ENCODE data around the gene LGR6. TPM values are rescaled to one million over a fixed set of nuclear protein-coding genes. Genes with fewer than 3 reads are reported as not detected.
"Not testable (repeated sequence)": the region's sequence is repeated elsewhere in the genome, so short reads cannot be mapped to it uniquely, and the experiment has no call there.

The LGR6 gene
- total RNA-seq, 3 donors from 2014 or later: 2.6 to 11.3 TPM; not detected in 1

DNA sequence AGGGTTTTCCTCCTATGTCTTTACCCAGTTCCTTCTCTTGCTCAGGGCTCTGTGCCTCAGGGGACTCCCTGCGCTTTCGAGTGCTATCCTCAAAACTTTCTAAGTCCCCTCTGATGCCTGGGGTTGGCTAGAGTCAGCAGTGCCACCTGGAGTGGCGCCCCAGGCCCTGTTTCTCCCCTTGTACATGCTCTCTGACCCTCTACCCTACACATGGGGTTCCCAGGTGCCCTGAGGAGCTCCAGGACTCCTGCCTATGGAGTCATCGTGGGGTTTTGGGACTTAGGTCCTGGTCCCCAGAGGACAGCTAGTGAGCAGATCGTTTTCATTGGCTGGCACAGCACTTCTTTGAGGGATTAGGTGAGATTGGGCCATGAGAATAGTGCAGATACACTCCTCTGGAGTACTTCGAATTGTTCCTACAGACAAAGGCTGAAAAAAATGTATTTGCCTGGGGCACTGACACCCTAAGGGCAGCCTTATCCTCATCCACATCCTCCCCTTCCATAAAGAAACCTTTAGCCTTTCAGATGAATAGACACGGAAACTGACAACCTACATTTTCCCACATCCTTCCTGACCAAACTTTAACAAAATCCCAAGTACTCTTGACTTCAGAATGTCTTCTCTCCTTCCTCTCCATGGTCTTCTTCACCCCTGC lies 41.5 kb downstream of the LGR6 start:
- no peak for DNase-seq (ENCODE audit: low spot score in 2 of 2)
- TF ChIP-seq POLR2A (IDR thresholded peaks at IDR 0.05): no peak
- TF ChIP-seq, protein P1, sequence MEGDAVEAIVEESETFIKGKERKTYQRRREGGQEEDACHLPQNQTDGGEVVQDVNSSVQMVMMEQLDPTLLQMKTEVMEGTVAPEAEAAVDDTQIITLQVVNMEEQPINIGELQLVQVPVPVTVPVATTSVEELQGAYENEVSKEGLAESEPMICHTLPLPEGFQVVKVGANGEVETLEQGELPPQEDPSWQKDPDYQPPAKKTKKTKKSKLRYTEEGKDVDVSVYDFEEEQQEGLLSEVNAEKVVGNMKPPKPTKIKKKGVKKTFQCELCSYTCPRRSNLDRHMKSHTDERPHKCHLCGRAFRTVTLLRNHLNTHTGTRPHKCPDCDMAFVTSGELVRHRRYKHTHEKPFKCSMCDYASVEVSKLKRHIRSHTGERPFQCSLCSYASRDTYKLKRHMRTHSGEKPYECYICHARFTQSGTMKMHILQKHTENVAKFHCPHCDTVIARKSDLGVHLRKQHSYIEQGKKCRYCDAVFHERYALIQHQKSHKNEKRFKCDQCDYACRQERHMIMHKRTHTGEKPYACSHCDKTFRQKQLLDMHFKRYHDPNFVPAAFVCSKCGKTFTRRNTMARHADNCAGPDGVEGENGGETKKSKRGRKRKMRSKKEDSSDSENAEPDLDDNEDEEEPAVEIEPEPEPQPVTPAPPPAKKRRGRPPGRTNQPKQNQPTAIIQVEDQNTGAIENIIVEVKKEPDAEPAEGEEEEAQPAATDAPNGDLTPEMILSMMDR (IDR thresholded peaks at IDR 0.05): no peak
- no peak for TF ChIP-seq POLR2AphosphoS5 (IDR thresholded peaks at IDR 0.05)
- Histone ChIP-seq H3K4me1 (no peaks in the 10 kb centered on the region), H3K4me3 (no peak overlapping the region), H3K36me3 (no peaks in the 10 kb centered on the region), H3K27ac (no peak overlapping the region), H3K9me3 (no peaks in the 10 kb centered on the region), H3K27me3 (no peaks in the 10 kb centered on the region)
- intact Hi-C loops (cut with DNase I; ENCODE audit: low total_unique reads): no loop called here

- H3K36me3 ChIP-seq: no peaks in the 10 kb centered on the region
- H3K4me3 ChIP-seq: no peak overlapping the region
- no peaks in the 10 kb centered on the region for H3K9me3 ChIP-seq
- TF ChIP-seq, protein P1 (IDR thresholded peaks at IDR 0.05): peak; percentile 56 to 71 (median 66)
- no peak for TF ChIP-seq POLR2A (IDR thresholded peaks at IDR 0.05)
- intact Hi-C loops (cut with DNase I; ENCODE audit: low total_unique reads): no loop called here
- no peaks in the 10 kb centered on the region for H3K27me3 ChIP-seq
- DNase-seq (ENCODE audit: low spot score in 2 of 2): no peak
- peak overlapping the region in 1 of 2 donors; percentile 8 for H3K27ac ChIP-seq
- H3K4me1 ChIP-seq: no peaks in the 10 kb centered on the region
These were observed 42.5 kb downstream of the LGR6 start for GRCh38 chr1:202235856-202236837.

DNA sequence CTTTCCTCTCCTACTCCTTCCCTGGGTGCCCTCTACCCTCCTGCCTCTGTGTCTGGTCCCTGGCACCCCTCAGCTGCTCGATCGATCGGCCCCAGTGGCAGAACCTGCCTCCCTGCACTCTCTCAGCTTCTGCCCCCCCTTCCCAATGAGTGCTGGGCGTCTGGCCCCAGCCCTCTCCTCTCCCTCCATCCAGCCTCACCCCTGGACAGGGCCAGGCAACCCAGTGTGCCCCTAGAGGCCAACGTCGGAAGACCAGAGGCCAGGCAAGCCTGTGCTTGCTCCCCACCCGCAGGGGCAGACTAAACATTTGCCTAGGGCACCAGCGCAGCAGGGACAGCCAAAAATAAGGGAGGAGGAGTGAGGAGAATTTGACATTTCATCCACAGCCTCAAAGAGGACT lies 43.5 kb downstream of the LGR6 start:
- no peaks in the 10 kb centered on the region for H3K9me3 ChIP-seq
- intact Hi-C loops (cut with DNase I; ENCODE audit: low total_unique reads): no loop called here
- TF ChIP-seq, protein P1 (IDR thresholded peaks at IDR 0.05): peak in 1 of 3 donors; percentile 19
- no peak for TF ChIP-seq POLR2AphosphoS5 (IDR thresholded peaks at IDR 0.05)
- no peak for TF ChIP-seq POLR2A (IDR thresholded peaks at IDR 0.05)
- H3K4me3 ChIP-seq: no peak overlapping the region
- peak in 1 of 2 donors; percentile 49 for DNase-seq (ENCODE audit: low spot score in 2 of 2)
- H3K27ac ChIP-seq: peak overlapping the region in 1 of 2 donors; percentile 8
- no peaks in the 10 kb centered on the region for H3K27me3 ChIP-seq
- no peaks in the 10 kb centered on the region for H3K4me1 ChIP-seq
- H3K36me3 ChIP-seq: no peaks in the 10 kb centered on the region

DNA sequence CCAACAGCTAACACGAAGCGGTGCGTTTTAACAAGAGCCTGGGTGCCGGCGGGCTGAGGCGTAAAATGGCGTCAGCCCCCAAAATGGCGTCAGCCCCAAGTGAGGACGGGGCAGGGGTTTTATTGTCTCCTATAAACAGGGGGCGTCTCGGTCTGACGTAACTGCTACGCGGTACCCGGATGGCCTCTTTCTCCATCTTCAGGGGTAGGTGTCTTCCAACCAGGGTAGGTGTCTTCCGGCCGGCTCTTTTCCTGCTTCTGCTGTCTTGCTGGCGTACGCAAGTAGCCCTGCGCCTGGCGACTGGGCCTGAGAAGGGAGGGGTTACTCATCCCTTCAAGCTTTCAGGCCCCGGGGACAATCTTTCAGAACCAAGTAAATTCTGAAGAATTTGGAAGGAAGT lies 45.3 kb downstream of the LGR6 start:
- no peaks in the 10 kb centered on the region for H3K9me3 ChIP-seq
- no peaks in the 10 kb centered on the region for H3K36me3 ChIP-seq
- DNase-seq (ENCODE audit: low spot score in 2 of 2): peak in 1 of 2 donors; percentile 45
- no peaks in the 10 kb centered on the region for H3K4me1 ChIP-seq
- TF ChIP-seq, protein P1 (IDR thresholded peaks at IDR 0.05): no peak
- TF ChIP-seq POLR2A (IDR thresholded peaks at IDR 0.05) (no peak), POLR2AphosphoS5 (IDR thresholded peaks at IDR 0.05) (no peak)
- intact Hi-C loops (cut with DNase I; ENCODE audit: low total_unique reads): no loop called here
- no peak overlapping the region for H3K4me3 ChIP-seq
- no peaks in the 10 kb centered on the region for H3K27me3 ChIP-seq
- no peak overlapping the region for H3K27ac ChIP-seq

DNA sequence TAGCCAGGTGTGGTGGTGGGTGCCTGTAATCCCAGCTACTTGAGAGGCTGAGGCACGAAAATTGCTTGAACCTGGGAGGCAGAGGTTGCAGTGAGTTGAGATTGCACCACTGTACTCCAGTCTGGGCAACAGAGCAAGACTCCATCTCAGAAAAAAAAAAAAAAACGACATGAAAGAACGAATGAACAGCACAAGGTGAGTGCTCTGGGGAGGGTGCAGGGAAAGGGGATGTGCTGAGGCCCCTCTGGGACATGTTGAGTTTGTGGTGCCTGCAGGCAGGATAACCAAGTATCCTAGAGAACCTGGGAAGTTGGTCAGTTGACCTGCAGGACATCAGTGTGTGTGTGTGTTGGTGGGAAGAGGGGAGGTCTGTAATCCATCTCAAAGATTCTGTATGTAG lies 46.6 kb downstream of the LGR6 start:
- H3K27me3 ChIP-seq: not testable (repeated sequence)

More for the DNA sequence above, 46.6 kb downstream of the LGR6 start:
- H3K4me3 ChIP-seq, H3K36me3 ChIP-seq, H3K9me3 ChIP-seq, H3K4me1 ChIP-seq: not testable (repeated sequence)
- peak overlapping the region; percentile 31 to 35 for H3K27ac ChIP-seq
- DNase-seq (ENCODE audit: low spot score in 2 of 2): peak in 1 of 2 donors; percentile 9
- intact Hi-C loops (cut with DNase I; ENCODE audit: low total_unique reads): loop anchor here (2.0 kb wide), 1 partner anchor 65 kb away; no protein-coding TSS in a partner anchor

Measured in breast epithelium (tissue), 4 donors.